ENCODE results near the gene NGDN. TPM values are rescaled to one million over a fixed set of nuclear protein-coding genes. Genes with fewer than 3 reads are reported as not detected.

The NGDN gene
- total and polyA plus RNA-seq, 2 of the 8 experiments (the other 6 are each of a cell fraction or from before 2014, with no cell fraction given), result 39.8 to 48.8 TPM

GRCh38 chr14:23524954-23525353 lies 55.5 kb downstream of the NGDN start:
- no peak for FAIRE-seq
- DNase-seq (ENCODE audit: low read depth in 1 of 2, low spot score in 2 of 2), result no peak
- H2BK20ac ChIP-seq (ENCODE audit: low read length), result no peak overlapping the region

More at GRCh38 chr14:23524954-23525353, 55.5 kb downstream of the NGDN start:
- H3K18ac ChIP-seq (ENCODE audit: extremely low read depth, low read length), result no peak overlapping the region
- no peak overlapping the region for H3K4ac ChIP-seq (replicated peaks; ENCODE audit: insufficient read length, low read depth, low read length)
- no peaks in the 10 kb centered on the region for H3K79me1 ChIP-seq (ENCODE audit: low read depth, low read length)
- H3K23ac ChIP-seq (ENCODE audit: insufficient read length), result no peak overlapping the region
- no peak overlapping the region for H2AFZ ChIP-seq (ENCODE audit: low read length)
- no peak for TF ChIP-seq CHD2 (IDR thresholded peaks at IDR 0.05; ENCODE audit: low read length)
- no peak for TF ChIP-seq TAF7 (optimal IDR thresholded peaks at IDR 0.05; ENCODE audit: borderline replicate concordance, low read depth, low read length)
- TF ChIP-seq RXRA (IDR thresholded peaks at IDR 0.05; ENCODE audit: insufficient read depth, low read depth, low read length), result no peak
- no peak for TF ChIP-seq FOSL1 (IDR thresholded peaks at IDR 0.05; ENCODE audit: insufficient read depth, low read depth, low read length)
- no peak for TF ChIP-seq MAFK (IDR thresholded peaks at IDR 0.05; ENCODE audit: low read depth, low read length)
- no peak for TF ChIP-seq BRCA1 (IDR thresholded peaks at IDR 0.05; ENCODE audit: low read depth, low read length)
- TF ChIP-seq SP1 (IDR thresholded peaks at IDR 0.05; ENCODE audit: low read depth, low read length), result no peak
- no peak for TF ChIP-seq TCF12 (IDR thresholded peaks at IDR 0.05; ENCODE audit: low read depth, low read length)
- no peak for TF ChIP-seq RBBP5 (IDR thresholded peaks at IDR 0.05; ENCODE audit: borderline replicate concordance, low read depth, low read length)
- TF ChIP-seq POU5F1 (IDR thresholded peaks at IDR 0.05; ENCODE audit: low read depth, low read length), result no peak
- TF ChIP-seq POLR2A (IDR thresholded peaks at IDR 0.05; ENCODE audit: control extremely low read depth in 1 of 2, low read depth in 2 of 2, low read length in 2 of 2), result no peak
- no peaks in the 10 kb centered on the region for H3K27me3 ChIP-seq (replicated peaks in 1 of 4; ENCODE audit: control insufficient read depth in 3 of 4, extremely low read depth in 1 of 4, insufficient read depth in 3 of 4, low read length in 3 of 4)
- peak overlapping the region; percentile 12; the same call in 1 of the 2 replicates for H2BK12ac ChIP-seq (ENCODE audit: low read depth, low read length)
- H3K79me2 ChIP-seq (ENCODE audit: control insufficient read depth in 1 of 2, insufficient read depth in 2 of 2, low read length in 2 of 2), result no peaks in the 10 kb centered on the region
- no peak overlapping the region for H3K56ac ChIP-seq (replicated peaks; ENCODE audit: insufficient read length, low read depth, low read length)
- H3K14ac ChIP-seq (ENCODE audit: insufficient read length), result no peak overlapping the region
- peaks cover 2 to 45% (median 25%) of the 10 kb centered on the region in 4 experiments for H3K36me3 ChIP-seq (ENCODE audit: control insufficient read depth in 2 of 4, insufficient read depth in 4 of 4, low read length in 3 of 4)
- H4K5ac ChIP-seq (ENCODE audit: insufficient read length, low read depth, low read length), result no peak overlapping the region
- no peak overlapping the region for H4K91ac ChIP-seq (replicated peaks; ENCODE audit: insufficient read length, low read length)
- H3K4me3 ChIP-seq (ENCODE audit: extremely low read depth in 1 of 4, insufficient read depth in 2 of 4, low read depth in 3 of 4, low read length in 4 of 4), result no peak overlapping the region
- no peak overlapping the region for H2AK5ac ChIP-seq (ENCODE audit: low read depth, low read length)
- H4K20me1 ChIP-seq (replicated peaks in 1 of 2; ENCODE audit: control insufficient read depth in 1 of 2, insufficient read depth in 2 of 2, low read length in 2 of 2), result peaks cover 0 to 3% of the 10 kb centered on the region in 2 experiments
- no peak overlapping the region; the same call in 1 of the 2 replicates for H4K8ac ChIP-seq (ENCODE audit: extremely low read depth, insufficient read depth, low read length)
- WGBS, 2 experiments (ENCODE audit: extremely low coverage in 1 of 2, insufficient coverage in 1 of 2, insufficient read length in 1 of 2, insufficient replicate concordance in 2 of 2, low coverage in 1 of 2, low lambda C conversion rate in 2 of 2, missing lambda C conversion rate in 1 of 2), result 87% methylated on average over 11 of the region's 14 CpGs; no CpG with 5 or more reads in 1 of the 2 experiments
- no peaks in the 10 kb centered on the region for H3K9me3 ChIP-seq (ENCODE audit: insufficient read depth in 2 of 2, low read depth in 1 of 2, low read length in 1 of 2)
- H3K9ac ChIP-seq (replicated peaks in 1 of 4; ENCODE audit: extremely low read depth in 1 of 4, low read depth in 3 of 4, low read length in 3 of 4), result no peak overlapping the region
- H3K4me2 ChIP-seq (ENCODE audit: insufficient read depth in 1 of 2, low read depth in 2 of 2, low read length in 2 of 2), result no peak overlapping the region
- H3K27ac ChIP-seq (ENCODE audit: low read depth, low read length), result no peak overlapping the region
- H2BK120ac ChIP-seq (replicated peaks; ENCODE audit: low read depth, low read length), result no peak overlapping the region
- no peak overlapping the region for H2BK15ac ChIP-seq (ENCODE audit: low read length)
- peaks cover 0 to 4% (median 1%) of the 10 kb centered on the region in 4 experiments; a peak in 3 of 7 replicates for H3K4me1 ChIP-seq (replicated peaks in 1 of 4; ENCODE audit: control insufficient read depth in 3 of 4, insufficient read depth in 4 of 4, low read length in 3 of 4)
- no peak overlapping the region for H2BK5ac ChIP-seq (ENCODE audit: low read depth, low read length)
- POLR2A ChIA-PET (ENCODE audit: partially characterized antibody), result interaction anchor here (0.8 to 52.7 kb wide), 5 partner anchors 4 to 47 kb away, joined by 3 to 1523 read pairs (median 4); partner anchors contain the start of genes AP1G2, THTPA and ZFHX2
- H3K23me2 ChIP-seq (ENCODE audit: low read depth, low read length), result no peaks in the 10 kb centered on the region
- CTCF ChIA-PET (ENCODE audit: partially characterized antibody), result interaction anchor here (1.7 to 70.5 kb wide), 4 partner anchors 9 to 48 kb away, joined by 7 to 2092 read pairs (median 661); partner anchors contain the start of genes AP1G2, NGDN, THTPA and ZFHX2
